Posterior vena cava (tissue), 2 donors: ENCODE data around the gene LST1. TPM values are rescaled to one million over a fixed set of nuclear protein-coding genes. Genes with fewer than 3 reads are reported as not detected.

Experiments
- DNase-seq: peaks from one replicate; pipeline ENCODE4 v3.0.0-alpha.2; 2020; ENCODE audit warnings: low spot score
- intact Hi-C, 2 donors: fragments of 100-400 bp; cut with DNase I; formaldehyde crosslinking; loops; one replicate each; pipeline versions ENCODE4 v1.14.1 to v1.14.2; 2022 to 2023
- microRNA-seq, 2 donors: library from miRNA; unstranded; fragments of <30 nt; microRNA quantifications; one replicate each; pipeline ENCODE4 v1.2.0, GENCODE V29; 2020 to 2021; ENCODE audit warnings: borderline microRNAs expressed in 2 of 2
- total RNA-seq, 2 donors: library from RNA; stranded (reverse); fragmentation: NEBNext Ultra II Directional; extraction: Animal tissue kit (Norgen Biotek cat#: 25700); gene quantifications; one replicate each; pipeline ENCODE4 v1.2.1, GENCODE V29; 2021
- donor health status: DM: yes; HTN: yes; CAD: no.
- donor health status: DM: yes; HTN: yes; CAD: no.

Gene LST1
- total RNA-seq, 2 donors from 2014 or later: 9.2 to 24.8 TPM

DNA sequence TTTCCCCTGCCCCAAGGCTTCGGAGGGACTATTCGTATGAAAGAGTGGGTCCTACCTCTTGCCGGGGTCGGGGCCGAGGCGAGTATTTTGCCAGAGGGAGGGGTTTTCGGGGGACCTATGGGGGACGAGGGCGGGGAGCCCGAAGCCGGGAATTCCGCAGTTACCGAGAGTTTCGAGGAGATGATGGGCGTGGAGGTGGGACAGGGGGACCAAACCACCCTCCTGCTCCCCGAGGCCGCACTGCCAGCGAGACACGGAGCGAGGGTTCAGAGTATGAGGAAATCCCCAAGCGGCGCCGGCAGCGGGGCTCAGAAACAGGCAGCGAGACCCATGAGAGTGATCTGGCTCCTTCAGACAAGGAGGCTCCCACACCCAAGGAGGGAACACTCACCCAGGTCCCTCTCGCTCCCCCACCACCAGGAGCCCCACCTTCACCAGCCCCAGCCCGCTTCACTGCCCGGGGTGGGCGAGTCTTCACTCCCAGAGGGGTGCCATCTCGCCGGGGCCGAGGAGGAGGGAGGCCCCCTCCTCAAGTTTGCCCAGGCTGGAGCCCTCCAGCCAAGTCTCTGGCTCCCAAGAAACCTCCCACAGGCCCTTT, 45.7 kb downstream of the LST1 start:
- intact Hi-C loops: no loop called here
- no peak for DNase-seq

DNA sequence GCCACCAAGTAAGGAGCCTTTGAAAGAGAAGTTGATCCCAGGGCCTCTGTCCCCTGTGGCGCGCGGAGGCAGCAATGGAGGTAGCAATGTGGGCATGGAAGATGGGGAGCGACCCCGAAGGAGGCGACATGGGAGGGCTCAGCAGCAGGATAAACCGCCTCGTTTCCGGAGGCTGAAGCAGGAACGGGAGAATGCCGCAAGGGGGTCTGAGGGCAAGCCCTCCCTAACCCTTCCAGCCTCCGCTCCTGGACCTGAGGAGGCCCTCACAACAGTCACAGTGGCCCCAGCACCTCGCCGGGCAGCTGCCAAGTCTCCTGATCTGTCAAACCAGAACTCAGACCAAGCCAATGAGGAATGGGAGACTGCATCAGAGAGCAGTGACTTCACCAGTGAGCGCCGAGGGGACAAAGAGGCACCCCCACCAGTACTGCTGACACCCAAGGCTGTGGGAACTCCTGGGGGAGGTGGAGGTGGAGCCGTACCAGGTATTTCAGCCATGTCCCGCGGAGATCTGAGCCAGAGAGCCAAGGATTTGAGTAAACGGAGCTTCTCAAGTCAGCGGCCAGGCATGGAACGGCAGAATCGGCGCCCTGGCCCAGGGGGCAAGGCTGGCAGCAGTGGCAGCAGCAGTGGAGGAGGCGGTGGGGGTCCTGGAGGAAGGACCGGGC, 46.3 kb downstream of the LST1 start:
- no peak for DNase-seq
- intact Hi-C loops: no loop called here

DNA sequence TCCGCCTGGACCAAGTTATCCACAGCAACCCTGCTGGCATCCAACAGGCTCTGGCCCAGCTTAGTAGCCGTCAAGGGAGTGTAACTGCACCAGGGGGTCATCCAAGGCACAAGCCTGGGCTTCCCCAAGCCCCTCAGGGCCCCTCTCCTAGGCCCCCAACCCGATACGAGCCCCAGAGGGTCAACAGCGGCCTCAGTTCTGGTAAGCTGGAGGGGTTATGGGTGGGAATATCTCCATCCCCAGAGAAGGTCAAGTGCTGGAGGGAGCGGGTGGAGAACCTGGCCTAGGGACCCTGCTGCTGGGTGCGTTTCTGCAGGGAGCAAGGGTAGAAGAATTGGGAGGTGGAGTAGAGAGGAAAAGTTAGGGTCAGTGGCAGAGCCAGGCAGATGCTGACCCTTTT, 47.4 kb downstream of the LST1 start:
- no peak for DNase-seq
- intact Hi-C loops: no loop called here

DNA sequence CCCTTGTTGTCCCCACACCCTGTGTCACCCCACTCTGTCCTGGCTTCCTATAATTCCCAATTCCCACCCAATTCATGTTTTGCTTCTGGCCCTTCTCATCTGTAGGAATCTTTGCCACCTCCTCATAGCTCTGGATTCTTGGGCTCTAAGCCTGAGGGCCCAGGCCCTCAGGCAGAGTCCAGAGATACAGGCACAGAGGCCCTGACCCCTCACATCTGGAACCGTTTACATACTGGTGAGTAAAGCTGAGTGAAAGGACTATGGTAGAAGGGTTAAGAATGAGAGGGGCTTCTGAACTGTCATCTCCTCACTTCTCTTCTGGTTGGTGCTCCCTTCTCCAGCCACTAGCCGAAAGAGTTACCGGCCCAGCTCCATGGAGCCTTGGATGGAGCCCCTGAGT, 48.1 kb downstream of the LST1 start:
- DNase-seq: no peak
- intact Hi-C loops: no loop called here

DNA sequence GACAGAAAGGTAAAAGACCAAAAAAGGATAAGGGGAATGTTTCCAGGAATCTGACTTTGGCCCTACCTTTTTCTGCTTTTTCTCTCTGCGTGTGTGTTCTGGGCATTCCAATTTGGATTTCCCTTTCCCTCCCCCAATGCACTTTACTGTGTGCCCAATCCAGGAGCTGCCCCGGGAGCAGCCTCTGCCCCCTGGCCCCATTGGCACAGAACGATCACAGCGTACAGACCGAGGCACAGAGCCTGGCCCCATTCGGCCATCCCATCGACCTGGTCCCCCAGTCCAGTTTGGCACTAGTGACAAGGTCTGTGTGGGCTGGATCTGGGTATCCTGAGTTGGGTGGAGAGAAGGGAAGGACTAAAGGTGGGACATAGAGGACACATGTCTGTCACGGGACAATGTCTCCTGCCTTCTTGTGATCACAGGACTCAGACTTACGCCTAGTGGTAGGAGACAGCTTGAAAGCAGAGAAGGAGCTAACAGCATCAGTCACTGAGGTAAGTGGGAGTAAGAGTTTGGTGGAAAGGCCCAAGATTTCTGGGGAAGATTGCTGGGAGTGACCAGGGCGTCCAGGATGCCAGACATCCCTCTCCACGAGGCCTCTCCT, 49.0 kb downstream of the LST1 start:
- intact Hi-C loops: no loop called here
- DNase-seq: no peak

DNA sequence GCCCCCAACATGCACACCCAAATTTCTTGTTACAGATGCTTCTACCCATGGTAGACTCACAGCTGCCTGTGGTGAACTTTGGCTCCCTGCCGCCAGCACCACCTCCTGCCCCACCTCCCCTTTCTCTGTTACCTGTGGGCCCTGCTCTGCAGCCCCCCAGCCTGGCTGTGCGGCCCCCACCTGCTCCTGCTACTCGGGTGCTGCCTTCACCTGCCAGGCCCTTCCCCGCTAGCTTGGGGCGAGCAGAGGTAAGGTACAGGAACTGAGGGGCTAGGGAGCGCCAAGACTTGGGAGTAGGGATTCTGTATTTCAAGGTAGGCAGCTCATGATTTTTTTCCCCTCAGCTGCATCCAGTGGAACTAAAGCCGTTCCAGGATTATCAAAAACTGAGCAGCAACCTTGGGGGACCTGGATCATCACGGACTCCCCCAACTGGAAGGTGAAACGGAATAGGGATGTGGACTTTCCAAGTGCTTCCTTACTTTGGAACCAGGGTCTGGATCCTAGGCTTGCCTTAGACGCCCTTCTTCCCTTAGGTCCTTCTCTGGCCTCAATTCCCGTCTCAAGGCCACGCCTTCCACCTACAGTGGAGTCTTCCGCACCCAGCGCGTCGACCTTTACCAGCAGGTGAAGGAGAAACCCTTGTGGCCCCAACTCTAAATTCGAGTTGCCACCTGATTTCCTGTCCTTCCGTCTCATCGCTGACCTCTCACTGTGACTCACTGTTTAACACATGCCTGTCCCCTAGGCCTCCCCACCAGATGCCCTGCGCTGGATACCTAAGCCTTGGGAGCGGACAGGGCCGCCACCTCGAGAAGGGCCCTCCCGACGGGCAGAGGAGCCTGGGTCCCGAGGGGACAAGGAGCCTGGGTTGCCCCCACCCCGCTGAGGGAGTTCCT, 50.9 kb downstream of the LST1 start:
- intact Hi-C loops: no loop called here
- peak; percentile 71 for DNase-seq

Small RNA genes within 50 kb of the gene (microRNA-seq; reads per million reads assigned to microRNA genes)
- 0 reads per million in 2 donors for gene MIR6832

Other genes with a start within 250 kb of the LST1 start
- 100 to 1,000 TPM; 525 to 620 TPM for gene HLA-B, start 229.1 kb upstream of the LST1 start, total RNA-seq
- gene MICA, start 182.7 kb upstream of the LST1 start, total RNA-seq: 10 to 100 TPM; 16.5 to 20.5 TPM
- 1 to 10 TPM; 2.9 to 4.1 TPM for gene MICB, start 88.1 kb upstream of the LST1 start, total RNA-seq
- gene MCCD1, start 57.3 kb upstream of the LST1 start, total RNA-seq: not detected
- gene DDX39B, start 44.3 kb upstream of the LST1 start, total RNA-seq: 100 to 1,000 TPM; 165 to 180 TPM
- 1 to 10 TPM in 1 of 2 donors, under 1 TPM in 1; 0.43 to 1.2 TPM for gene ATP6V1G2, start 39.7 kb upstream of the LST1 start, total RNA-seq
- 10 to 100 TPM; 12.0 to 13.2 TPM for gene NFKBIL1, start 38.7 kb upstream of the LST1 start, total RNA-seq
- not detected for gene LTA, start 14.0 kb upstream of the LST1 start, total RNA-seq
- under 1 TPM; 0.81 to 0.93 TPM for gene TNF, start 10.7 kb upstream of the LST1 start, total RNA-seq
- gene LTB, start 3.9 kb upstream of the LST1 start, total RNA-seq: 1 to 10 TPM in 1 of 2 donors, under 1 TPM in 1; 0.90 to 1.6 TPM
- gene NCR3, start 6.7 kb downstream of the LST1 start, total RNA-seq: not detected
- 10 to 100 TPM; 18.1 to 68.7 TPM for gene AIF1, start 29.0 kb downstream of the LST1 start, total RNA-seq
- 100 to 1,000 TPM; 119 to 133 TPM for gene PRRC2A, start 34.4 kb downstream of the LST1 start, total RNA-seq
- gene BAG6, start 66.4 kb downstream of the LST1 start, total RNA-seq: 100 to 1,000 TPM; 146 to 193 TPM
- gene APOM, start 69.6 kb downstream of the LST1 start, total RNA-seq: 1 to 10 TPM in 1 of 2 donors, under 1 TPM in 1; 0.60 to 1.2 TPM
- 10 to 100 TPM; 18.8 to 19.3 TPM for gene C6orf47, start 74.5 kb downstream of the LST1 start, total RNA-seq
- gene GPANK1, start 78.7 kb downstream of the LST1 start, total RNA-seq: 10 to 100 TPM in 1 of 2 donors, 1 to 10 TPM in 1; 7.8 to 10.1 TPM
- gene CSNK2B, start 79.8 kb downstream of the LST1 start, total RNA-seq: 10 to 100 TPM; 85.2 to 90.4 TPM
- gene LY6G5B, start 83.7 kb downstream of the LST1 start, total RNA-seq: 1 to 10 TPM; 9.5 to 9.8 TPM
- gene LY6G5C, start 94.8 kb downstream of the LST1 start, total RNA-seq: 1 to 10 TPM; 1.7 to 1.9 TPM
- 10 to 100 TPM; 38.3 to 39.4 TPM for gene ABHD16A, start 117.0 kb downstream of the LST1 start, total RNA-seq
- gene LY6G6F, start 120.6 kb downstream of the LST1 start, total RNA-seq: not detected
- gene LY6G6D, start 129.1 kb downstream of the LST1 start, total RNA-seq: not detected
- gene LY6G6C, start 135.5 kb downstream of the LST1 start, total RNA-seq: not detected
- gene MPIG6B, start 137.1 kb downstream of the LST1 start, total RNA-seq: 1 to 10 TPM in 1 of 2 donors, under 1 TPM in 1; 0.52 to 1.1 TPM
- gene DDAH2, start 143.0 kb downstream of the LST1 start, total RNA-seq: 10 to 100 TPM; 88.3 to 97.4 TPM
- gene CLIC1, start 150.3 kb downstream of the LST1 start, total RNA-seq: 100 to 1,000 TPM; 272 to 402 TPM
- 1 to 10 TPM; 7.7 to 9.8 TPM for gene MSH5, start 153.7 kb downstream of the LST1 start, total RNA-seq
- gene SAPCD1, start 176.4 kb downstream of the LST1 start, total RNA-seq: not detected
- under 1 TPM; 0.37 to 0.48 TPM for gene VWA7, start 191.1 kb downstream of the LST1 start, total RNA-seq
- 10 to 100 TPM; 49.0 to 60.8 TPM for gene VARS1, start 209.5 kb downstream of the LST1 start, total RNA-seq
- gene LSM2, start 220.7 kb downstream of the LST1 start, total RNA-seq: 10 to 100 TPM; 38.7 to 39.7 TPM
- gene HSPA1L, start 229.0 kb downstream of the LST1 start, total RNA-seq: 1 to 10 TPM; 1.4 to 1.7 TPM
- 100 to 1,000 TPM; 157 to 187 TPM for gene HSPA1A, start 229.3 kb downstream of the LST1 start, total RNA-seq
- 100 to 1,000 TPM in 1 of 2 donors, 10 to 100 TPM in 1; 89.8 to 106 TPM for gene HSPA1B, start 241.5 kb downstream of the LST1 start, total RNA-seq